ENCODE results near the gene TBC1D12. TPM values are rescaled to one million over a fixed set of nuclear protein-coding genes. Genes with fewer than 3 reads are reported as not detected.

Gene TBC1D12
- total RNA-seq, 1 donor from 2014 or later: 10.1 TPM

GRCh38 chr10:94407668-94408067 is 5.3 kb downstream of the TBC1D12 start:
- DNase-seq (ENCODE audit: low spot score in 2 of 2, unreplicated experiment in 2 of 2): no peak
- no peak overlapping the region for H3K27ac Mint-ChIP-seq
- no peaks in the 10 kb centered on the region for H3K27me3 Mint-ChIP-seq (ENCODE audit: low read depth)
- H3K4me3 Mint-ChIP-seq: no peak overlapping the region
- no peak for TF ChIP-seq CTCF (IDR thresholded peaks at IDR 0.05; ENCODE audit: unreplicated experiment)
- peaks cover 35% of the 10 kb centered on the region for H3K4me1 Mint-ChIP-seq
- no peaks in the 10 kb centered on the region for H3K9me3 Mint-ChIP-seq
- H3K36me3 Mint-ChIP-seq: no peaks in the 10 kb centered on the region

- Mint-ChIP-seq H3K36me3 (no peaks in the 10 kb centered on the region), H3K4me3 (no peak overlapping the region), H3K9me3 (no peaks in the 10 kb centered on the region), H3K27ac (peak overlapping the region; percentile 58), H3K27me3 (ENCODE audit: low read depth) (no peaks in the 10 kb centered on the region), H3K4me1 (peaks cover 38% of the 10 kb centered on the region)
- TF ChIP-seq CTCF (IDR thresholded peaks at IDR 0.05; ENCODE audit: unreplicated experiment): no peak
- DNase-seq (ENCODE audit: low spot score in 2 of 2, unreplicated experiment in 2 of 2): no peak
These were observed 6.8 kb downstream of the TBC1D12 start for GRCh38 chr10:94409021-94409657.

GRCh38 chr10:94411304-94411703 is 9.0 kb downstream of the TBC1D12 start:
- peaks cover 38% of the 10 kb centered on the region for H3K4me1 Mint-ChIP-seq
- peak overlapping the region; percentile 68 for H3K27ac Mint-ChIP-seq
- H3K36me3 Mint-ChIP-seq: no peaks in the 10 kb centered on the region
- no peaks in the 10 kb centered on the region for H3K9me3 Mint-ChIP-seq
- no peak for DNase-seq (ENCODE audit: low spot score in 2 of 2, unreplicated experiment in 2 of 2)
- H3K27me3 Mint-ChIP-seq (ENCODE audit: low read depth): no peaks in the 10 kb centered on the region
- no peak overlapping the region for H3K4me3 Mint-ChIP-seq
- TF ChIP-seq CTCF (IDR thresholded peaks at IDR 0.05; ENCODE audit: unreplicated experiment): no peak

- Mint-ChIP-seq H3K4me3 (no peak overlapping the region), H3K27me3 (ENCODE audit: low read depth) (no peaks in the 10 kb centered on the region), H3K9me3 (no peaks in the 10 kb centered on the region), H3K36me3 (no peaks in the 10 kb centered on the region), H3K27ac (peak overlapping the region; percentile 21), H3K4me1 (peaks cover 41% of the 10 kb centered on the region)
- DNase-seq (ENCODE audit: low spot score in 2 of 2, unreplicated experiment in 2 of 2): no peak
- TF ChIP-seq CTCF (IDR thresholded peaks at IDR 0.05; ENCODE audit: unreplicated experiment): no peak
These were observed 10.1 kb downstream of the TBC1D12 start for GRCh38 chr10:94412449-94412848.

GRCh38 chr10:94413361-94413760 is 11.0 kb downstream of the TBC1D12 start:
- Mint-ChIP-seq H3K36me3 (no peaks in the 10 kb centered on the region), H3K27ac (no peak overlapping the region), H3K4me3 (no peak overlapping the region), H3K27me3 (ENCODE audit: low read depth) (no peaks in the 10 kb centered on the region), H3K9me3 (no peaks in the 10 kb centered on the region), H3K4me1 (peaks cover 41% of the 10 kb centered on the region)
- TF ChIP-seq CTCF (IDR thresholded peaks at IDR 0.05; ENCODE audit: unreplicated experiment): no peak
- no peak for DNase-seq (ENCODE audit: low spot score in 2 of 2, unreplicated experiment in 2 of 2)

GRCh38 chr10:94416896-94417295 is 14.6 kb downstream of the TBC1D12 start:
- no peak overlapping the region for H3K27ac Mint-ChIP-seq
- peaks cover 26% of the 10 kb centered on the region for H3K4me1 Mint-ChIP-seq
- no peak overlapping the region for H3K4me3 Mint-ChIP-seq
- H3K9me3 Mint-ChIP-seq: peaks cover 8% of the 10 kb centered on the region
- H3K36me3 Mint-ChIP-seq: no peaks in the 10 kb centered on the region
- TF ChIP-seq CTCF (IDR thresholded peaks at IDR 0.05; ENCODE audit: unreplicated experiment): no peak
- no peaks in the 10 kb centered on the region for H3K27me3 Mint-ChIP-seq (ENCODE audit: low read depth)
- DNase-seq (ENCODE audit: low spot score in 2 of 2, unreplicated experiment in 2 of 2): no peak
